ENCODE measurements around the gene RNF26. TPM values are rescaled to one million over a fixed set of nuclear protein-coding genes. Genes with fewer than 3 reads are reported as not detected.

The RNF26 gene
- total and polyA plus RNA-seq, 2 of the 13 experiments (the other 11 are each of a cell fraction or from before 2014, with no cell fraction given) = 11.9 to 26.3 TPM

DNA sequence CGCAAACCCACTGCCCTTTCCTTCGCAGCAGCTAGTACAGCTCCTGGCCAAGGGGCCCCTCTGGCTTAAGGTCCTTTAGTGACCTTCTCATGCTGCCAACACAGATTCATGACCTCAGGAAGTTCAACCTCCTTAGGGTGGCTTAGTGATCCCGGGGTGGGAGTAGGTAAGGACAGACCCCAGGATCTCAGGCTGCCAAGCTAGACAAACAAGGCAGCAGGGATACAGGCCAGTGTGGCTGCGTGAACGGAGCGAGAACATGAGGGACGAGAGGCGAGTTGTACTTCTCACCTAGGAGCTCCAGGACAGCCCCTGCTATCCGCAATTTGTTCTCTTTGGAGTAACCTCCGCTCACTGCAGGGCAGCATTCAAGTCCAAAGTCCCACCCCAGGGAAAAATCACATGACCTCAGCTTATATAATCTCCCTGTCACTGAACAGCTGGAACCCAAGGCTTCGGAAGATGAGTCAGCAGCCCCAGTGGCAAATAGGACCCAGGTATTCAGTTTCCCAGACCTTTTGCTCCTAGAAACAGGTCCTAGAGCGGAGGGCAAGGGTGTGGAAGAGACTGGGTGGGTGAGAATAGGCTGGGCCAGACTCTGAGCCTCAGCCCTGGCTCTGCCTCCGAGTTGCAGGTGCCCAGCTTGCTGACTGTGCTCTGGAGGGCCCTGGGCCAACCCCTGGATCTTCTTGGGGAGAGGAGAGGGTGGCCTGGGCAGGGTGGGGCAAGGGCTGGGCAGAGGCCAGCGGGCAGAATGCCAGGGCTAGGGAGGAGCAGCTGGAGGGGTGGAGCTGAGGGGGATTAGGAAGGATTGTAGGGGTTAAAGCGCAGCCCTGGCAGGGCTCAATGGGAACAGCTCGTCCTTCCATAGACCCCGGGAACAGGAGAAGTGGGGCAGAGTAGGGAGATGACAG, 34.1 kb downstream of the RNF26 start (continued):
- TF ChIP-seq NONO (IDR thresholded peaks at IDR 0.05) (no peak), NONO (CRISPR knock-in tag; conservative IDR thresholded peaks at IDR 0.05) (peak; percentile 74; the same call in 1 of the 2 replicates), HOXA9 (CRISPR knock-in tag; IDR thresholded peaks at IDR 0.05; ENCODE audit: borderline replicate concordance) (no peak), IKZF1 (IDR thresholded peaks at IDR 0.05) (no peak), AKAP8 (CRISPR knock-in tag; IDR thresholded peaks at IDR 0.05) (no peak), ZFP36L1 (CRISPR knock-in tag; IDR thresholded peaks at IDR 0.05) (no peak), ZSCAN20 (CRISPR knock-in tag; IDR thresholded peaks at IDR 0.05; ENCODE audit: borderline replicate concordance) (peak; percentile 43; the same call in 1 of the 2 replicates), NFIB (CRISPR knock-in tag; IDR thresholded peaks at IDR 0.05; ENCODE audit: borderline replicate concordance) (no peak), RBFOX2 (IDR thresholded peaks at IDR 0.05; ENCODE audit: low read depth, low read length) (peak; percentile 57), ZNF292 (CRISPR knock-in tag; IDR thresholded peaks at IDR 0.05; ENCODE audit: borderline replicate concordance, low read depth) (0 out of 2 replicates have a peak, but pooled peaks have one; percentile 30), KDM2A (CRISPR knock-in tag; IDR thresholded peaks at IDR 0.05; ENCODE audit: borderline replicate concordance, low read depth) (no peak)
- TF ChIP-seq, protein P1, sequence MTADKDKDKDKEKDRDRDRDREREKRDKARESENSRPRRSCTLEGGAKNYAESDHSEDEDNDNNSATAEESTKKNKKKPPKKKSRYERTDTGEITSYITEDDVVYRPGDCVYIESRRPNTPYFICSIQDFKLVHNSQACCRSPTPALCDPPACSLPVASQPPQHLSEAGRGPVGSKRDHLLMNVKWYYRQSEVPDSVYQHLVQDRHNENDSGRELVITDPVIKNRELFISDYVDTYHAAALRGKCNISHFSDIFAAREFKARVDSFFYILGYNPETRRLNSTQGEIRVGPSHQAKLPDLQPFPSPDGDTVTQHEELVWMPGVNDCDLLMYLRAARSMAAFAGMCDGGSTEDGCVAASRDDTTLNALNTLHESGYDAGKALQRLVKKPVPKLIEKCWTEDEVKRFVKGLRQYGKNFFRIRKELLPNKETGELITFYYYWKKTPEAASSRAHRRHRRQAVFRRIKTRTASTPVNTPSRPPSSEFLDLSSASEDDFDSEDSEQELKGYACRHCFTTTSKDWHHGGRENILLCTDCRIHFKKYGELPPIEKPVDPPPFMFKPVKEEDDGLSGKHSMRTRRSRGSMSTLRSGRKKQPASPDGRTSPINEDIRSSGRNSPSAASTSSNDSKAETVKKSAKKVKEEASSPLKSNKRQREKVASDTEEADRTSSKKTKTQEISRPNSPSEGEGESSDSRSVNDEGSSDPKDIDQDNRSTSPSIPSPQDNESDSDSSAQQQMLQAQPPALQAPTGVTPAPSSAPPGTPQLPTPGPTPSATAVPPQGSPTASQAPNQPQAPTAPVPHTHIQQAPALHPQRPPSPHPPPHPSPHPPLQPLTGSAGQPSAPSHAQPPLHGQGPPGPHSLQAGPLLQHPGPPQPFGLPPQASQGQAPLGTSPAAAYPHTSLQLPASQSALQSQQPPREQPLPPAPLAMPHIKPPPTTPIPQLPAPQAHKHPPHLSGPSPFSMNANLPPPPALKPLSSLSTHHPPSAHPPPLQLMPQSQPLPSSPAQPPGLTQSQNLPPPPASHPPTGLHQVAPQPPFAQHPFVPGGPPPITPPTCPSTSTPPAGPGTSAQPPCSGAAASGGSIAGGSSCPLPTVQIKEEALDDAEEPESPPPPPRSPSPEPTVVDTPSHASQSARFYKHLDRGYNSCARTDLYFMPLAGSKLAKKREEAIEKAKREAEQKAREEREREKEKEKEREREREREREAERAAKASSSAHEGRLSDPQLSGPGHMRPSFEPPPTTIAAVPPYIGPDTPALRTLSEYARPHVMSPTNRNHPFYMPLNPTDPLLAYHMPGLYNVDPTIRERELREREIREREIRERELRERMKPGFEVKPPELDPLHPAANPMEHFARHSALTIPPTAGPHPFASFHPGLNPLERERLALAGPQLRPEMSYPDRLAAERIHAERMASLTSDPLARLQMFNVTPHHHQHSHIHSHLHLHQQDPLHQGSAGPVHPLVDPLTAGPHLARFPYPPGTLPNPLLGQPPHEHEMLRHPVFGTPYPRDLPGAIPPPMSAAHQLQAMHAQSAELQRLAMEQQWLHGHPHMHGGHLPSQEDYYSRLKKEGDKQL (CRISPR knock-in tag; IDR thresholded peaks at IDR 0.05; ENCODE audit: low read depth) = peak; percentile 60; the same call in 1 of the 2 replicates
- TF ChIP-seq, protein P2, sequence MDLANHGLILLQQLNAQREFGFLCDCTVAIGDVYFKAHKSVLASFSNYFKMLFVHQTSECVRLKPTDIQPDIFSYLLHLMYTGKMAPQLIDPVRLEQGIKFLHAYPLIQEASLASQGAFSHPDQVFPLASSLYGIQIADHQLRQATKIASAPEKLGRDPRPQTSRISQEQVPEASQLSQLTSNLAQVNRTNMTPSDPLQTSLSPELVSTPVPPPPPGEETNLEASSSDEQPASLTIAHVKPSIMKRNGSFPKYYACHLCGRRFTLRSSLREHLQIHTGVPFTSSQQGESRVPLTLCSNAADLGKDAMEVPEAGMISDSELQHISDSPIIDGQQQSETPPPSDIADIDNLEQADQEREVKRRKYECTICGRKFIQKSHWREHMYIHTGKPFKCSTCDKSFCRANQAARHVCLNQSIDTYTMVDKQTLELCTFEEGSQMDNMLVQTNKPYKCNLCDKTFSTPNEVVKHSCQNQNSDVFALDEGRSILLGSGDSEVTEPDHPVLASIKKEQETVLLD (CRISPR knock-in tag; IDR thresholded peaks at IDR 0.05; ENCODE audit: low read depth) = no peak
- TF ChIP-seq, protein P3, sequence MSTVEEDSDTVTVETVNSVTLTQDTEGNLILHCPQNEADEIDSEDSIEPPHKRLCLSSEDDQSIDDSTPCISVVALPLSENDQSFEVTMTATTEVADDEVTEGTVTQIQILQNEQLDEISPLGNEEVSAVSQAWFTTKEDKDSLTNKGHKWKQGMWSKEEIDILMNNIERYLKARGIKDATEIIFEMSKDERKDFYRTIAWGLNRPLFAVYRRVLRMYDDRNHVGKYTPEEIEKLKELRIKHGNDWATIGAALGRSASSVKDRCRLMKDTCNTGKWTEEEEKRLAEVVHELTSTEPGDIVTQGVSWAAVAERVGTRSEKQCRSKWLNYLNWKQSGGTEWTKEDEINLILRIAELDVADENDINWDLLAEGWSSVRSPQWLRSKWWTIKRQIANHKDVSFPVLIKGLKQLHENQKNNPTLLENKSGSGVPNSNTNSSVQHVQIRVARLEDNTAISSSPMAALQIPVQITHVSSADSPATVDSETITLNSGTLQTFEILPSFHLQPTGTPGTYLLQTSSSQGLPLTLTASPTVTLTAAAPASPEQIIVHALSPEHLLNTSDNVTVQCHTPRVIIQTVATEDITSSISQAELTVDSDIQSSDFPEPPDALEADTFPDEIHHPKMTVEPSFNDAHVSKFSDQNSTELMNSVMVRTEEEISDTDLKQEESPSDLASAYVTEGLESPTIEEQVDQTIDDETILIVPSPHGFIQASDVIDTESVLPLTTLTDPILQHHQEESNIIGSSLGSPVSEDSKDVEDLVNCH (CRISPR knock-in tag; IDR thresholded peaks at IDR 0.05) = no peak
- TF ChIP-seq, protein P4, sequence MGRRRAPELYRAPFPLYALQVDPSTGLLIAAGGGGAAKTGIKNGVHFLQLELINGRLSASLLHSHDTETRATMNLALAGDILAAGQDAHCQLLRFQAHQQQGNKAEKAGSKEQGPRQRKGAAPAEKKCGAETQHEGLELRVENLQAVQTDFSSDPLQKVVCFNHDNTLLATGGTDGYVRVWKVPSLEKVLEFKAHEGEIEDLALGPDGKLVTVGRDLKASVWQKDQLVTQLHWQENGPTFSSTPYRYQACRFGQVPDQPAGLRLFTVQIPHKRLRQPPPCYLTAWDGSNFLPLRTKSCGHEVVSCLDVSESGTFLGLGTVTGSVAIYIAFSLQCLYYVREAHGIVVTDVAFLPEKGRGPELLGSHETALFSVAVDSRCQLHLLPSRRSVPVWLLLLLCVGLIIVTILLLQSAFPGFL (CRISPR knock-in tag; IDR thresholded peaks at IDR 0.05) = 0 out of 2 replicates have a peak, but pooled peaks have one; percentile 40
